GM18868 (cell line): Measurements from ENCODE around the gene DBX1.
"Not testable (repeated sequence)": the region's sequence is repeated elsewhere in the genome, so short reads cannot be mapped to it uniquely, and the experiment has no call there.

ENCODE experiments used
- ATAC-seq: cut with Tn5 transposase; IDR thresholded peaks from one replicate; pipeline ENCODE4 v1.9.1; 2021; ENCODE audit warnings: mild to moderate bottlenecking, moderate library complexity; ENCODE audit not compliant: unreplicated experiment

Gene DBX1

DNA sequence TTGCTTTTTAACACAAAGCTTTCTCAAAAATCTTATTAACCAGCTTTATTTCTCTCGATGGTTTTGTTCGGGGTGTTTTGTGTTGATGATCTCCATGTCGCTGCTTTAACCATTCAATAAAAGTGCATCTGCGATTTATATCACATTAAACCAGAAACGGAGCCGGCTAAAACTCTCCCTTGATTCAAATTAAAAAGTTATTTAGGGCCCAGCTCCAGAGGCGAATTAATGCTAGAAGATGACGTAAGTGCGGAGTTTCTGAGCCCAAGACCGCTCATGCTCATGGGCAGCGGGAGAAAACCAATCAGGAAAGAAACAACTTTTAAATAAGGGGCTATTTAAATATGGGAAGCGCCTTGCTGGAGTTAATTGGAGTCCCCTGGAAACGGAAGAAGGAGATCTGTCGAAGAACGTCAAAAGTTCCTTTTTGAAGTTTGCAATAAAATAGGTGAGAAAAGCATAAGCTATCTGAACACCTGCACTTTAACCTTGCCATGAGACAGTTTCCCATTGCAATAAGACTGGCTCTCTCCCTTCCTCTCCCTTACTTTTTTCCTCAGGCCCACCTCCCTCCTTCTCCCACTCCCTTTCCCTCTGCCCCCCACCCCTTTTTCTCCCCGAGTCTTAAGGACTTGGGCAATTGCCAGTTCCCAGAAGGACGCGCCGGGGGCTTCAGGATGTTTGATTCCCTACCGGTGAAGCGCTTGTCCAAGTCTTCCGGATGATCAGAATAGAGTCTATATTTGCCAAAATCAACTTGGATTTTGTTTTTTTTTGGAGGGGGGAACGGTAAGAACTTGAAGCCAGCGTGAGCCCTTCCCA, 1.9 kb upstream of the DBX1 start:
- no peak for ATAC-seq

GRCh38 chr11:20161230-20161918, 1.1 kb upstream of the DBX1 start:
- ATAC-seq: no peak

DNA sequence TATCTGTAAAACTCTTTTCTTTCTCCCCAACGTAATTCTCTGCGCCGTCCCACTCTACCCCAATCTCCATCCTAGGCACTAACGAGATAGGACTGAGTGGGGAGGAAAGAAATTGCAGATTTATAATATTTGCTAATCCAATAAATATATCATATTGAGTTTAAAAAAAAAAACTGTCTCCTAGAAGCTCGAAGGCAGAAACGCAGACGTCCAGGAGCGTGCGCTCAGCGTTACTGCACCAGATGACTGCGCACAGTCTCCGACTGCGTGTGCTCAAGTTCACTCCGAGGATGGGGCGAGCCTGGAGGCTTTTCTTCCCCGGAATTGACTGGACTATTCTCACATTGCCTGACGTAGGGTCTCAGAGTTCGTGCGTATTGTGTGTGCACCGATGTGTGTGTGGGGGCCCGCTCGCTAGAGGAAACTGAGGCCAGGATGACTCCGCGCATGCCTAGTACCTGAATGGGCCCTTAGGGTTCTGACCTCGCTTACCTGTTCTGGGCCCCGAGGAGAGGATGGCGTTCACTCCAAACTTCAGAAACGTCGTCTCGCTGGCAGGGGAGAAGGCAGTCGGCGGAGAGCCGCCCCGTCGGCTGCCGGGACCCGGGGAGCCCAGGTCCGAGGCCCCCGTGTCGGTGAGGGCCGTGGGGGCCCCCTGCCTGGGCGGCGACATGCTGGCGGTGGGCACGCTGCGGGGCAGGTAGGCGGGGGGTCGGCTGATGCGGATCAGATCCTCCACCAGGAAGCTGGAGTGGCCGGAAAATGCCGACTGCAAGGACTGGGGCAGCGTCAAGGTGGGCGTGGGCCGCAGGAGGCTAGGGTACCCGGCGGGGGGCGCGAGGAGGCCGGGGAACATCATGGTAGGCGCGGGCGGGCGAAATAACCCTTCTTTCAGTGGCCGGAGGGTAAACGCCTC, 551 bp downstream of the DBX1 start:
- ATAC-seq: no peak

DNA sequence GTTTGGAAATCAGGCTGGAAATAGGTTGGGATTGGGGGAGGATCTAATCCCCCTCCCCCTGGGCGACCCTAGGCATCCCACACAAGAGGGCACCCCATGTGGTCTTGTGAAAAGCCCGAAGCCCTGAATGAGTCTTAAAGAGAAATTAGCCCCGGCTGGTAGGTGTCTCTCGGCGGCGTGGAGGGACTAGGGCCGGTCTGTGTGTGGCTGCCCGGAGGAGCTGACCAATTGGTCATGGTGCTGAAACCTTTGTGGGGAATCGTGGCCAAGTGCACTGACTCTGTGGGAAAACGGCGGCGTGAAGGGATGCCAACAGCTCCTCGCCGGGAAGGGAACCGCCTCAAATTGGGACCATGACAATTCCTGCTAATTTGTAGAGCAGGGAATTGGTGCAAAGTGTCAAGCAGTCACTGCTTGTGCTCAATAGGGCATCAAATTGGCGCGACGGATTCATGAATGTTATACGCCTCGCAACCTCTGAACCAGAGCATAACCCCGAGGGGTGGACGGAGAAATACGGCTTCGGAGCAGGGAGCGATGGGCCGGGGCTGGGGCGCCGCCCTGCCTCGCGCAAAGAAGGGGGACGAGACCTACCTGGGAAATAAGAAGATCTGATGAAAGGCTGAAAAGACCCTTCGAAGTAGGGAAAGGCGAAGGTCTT, 1.5 kb downstream of the DBX1 start:
- no peak for ATAC-seq

DNA sequence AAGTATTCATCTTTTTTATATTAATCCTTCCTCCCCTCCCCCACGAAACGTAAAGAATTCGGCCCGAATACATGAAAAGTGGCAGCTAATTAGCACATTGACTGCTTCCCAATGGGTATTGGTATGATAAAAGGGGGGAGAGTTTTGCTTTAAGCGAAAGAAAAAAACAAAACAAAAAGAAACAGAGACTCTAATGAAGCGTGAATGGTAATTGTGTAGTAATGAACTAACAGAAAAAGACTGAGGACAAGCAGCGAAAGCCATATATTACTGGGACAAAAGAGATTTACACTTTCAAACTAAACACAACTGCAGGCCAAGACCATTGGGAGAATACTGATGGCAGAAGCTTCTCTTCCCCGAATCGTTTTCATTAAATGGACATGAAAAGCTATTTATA, 2.5 kb downstream of the DBX1 start:
- ATAC-seq: no peak

DNA sequence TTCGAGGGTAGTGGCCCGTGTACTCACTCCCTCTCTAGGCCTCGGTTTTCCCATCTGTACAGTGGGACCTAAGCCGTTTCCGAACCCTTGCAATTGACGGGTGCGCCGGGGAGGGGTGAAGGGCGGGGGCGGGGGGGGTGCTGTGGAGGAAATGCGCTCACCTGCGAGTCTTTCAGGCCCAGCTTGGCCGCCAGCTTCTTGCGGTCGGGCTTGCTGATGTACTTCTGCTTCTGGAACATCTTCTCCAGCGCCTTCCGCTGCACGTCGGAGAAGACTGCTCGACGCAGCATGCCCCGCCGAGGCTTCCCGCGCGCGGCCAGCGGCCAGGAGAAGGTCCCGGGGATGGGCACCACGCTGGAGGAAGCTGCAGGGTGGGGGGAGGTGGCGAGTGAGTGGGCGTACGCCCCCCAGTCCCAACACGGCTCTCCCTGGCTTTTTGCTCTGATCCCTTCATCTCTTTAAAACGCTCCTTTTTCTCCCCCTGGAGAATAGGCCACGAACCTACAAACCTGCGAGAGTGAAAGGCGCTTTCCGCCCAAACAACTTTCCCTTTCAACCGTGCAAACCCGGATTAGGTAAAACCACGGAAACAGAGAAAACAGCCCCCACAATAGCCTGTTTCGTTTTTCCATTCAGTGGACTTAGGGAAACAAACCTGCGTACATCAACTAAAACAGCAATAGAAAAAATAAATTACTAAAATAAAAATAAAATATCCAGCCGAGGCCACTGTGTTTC, 3.2 kb downstream of the DBX1 start:
- peak; percentile 63 for ATAC-seq

GRCh38 chr11:20156280-20156875, 3.9 kb downstream of the DBX1 start:
- ATAC-seq: peak; percentile 52

DNA sequence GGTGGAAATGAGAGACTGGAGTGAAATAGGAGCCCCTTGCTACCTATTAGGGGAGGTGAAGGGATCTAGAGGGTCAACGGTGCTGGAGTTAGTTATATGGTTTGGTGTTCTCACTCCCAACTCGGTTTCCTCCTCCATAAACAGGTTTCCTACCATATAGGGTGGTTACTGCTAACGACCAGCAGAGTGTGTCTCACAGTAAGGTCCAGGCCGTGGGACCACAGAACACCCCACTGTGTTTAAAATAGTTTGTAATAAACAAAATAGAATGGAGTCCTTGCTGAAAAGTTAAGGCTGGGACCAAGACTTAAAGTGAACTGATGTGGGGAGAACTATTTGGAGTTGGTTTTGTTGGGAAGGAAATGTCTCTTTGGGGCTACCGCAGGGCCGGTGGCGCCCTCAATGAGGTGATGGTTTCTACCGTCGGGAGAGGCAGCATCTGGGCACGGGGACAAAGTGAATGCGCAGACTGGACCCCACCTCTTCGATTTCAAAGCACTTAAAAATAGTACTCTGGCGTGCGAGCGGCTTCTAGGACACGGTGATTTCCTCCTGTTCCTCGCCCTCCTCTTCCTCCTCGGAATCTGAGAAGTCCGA, 4.5 kb downstream of the DBX1 start:
- no peak for ATAC-seq

DNA sequence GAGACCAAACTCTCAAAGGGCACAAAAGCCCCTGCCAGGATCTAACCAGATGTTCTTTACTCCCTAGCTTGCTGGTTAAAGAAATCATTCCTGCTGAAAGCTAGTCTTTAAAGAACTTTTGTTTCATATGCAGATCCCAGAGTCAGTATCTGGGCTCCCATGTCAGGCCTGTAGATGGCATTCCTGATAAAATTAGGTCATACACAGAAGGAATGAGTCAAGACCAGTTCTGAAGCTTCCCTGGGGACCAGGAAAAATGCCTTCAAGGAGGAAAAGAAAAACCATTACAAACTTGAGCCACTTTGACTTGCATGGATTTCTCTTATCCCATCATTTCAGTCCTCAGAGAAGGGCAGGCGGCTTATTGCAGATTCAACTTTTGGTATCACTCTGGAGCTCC, 5.9 kb downstream of the DBX1 start:
- no peak for ATAC-seq

GRCh38 chr11:20138707-20139106, 21.6 kb downstream of the DBX1 start:
- ATAC-seq: no peak

GRCh38 chr11:20137637-20138036, 22.6 kb downstream of the DBX1 start:
- ATAC-seq: no peak

GRCh38 chr11:20134991-20135736, 25.1 kb downstream of the DBX1 start:
- ATAC-seq: no peak

GRCh38 chr11:20132667-20133039, 27.6 kb downstream of the DBX1 start:
- no peak for ATAC-seq

- peak; percentile 49 for ATAC-seq
These were observed 28.2 kb downstream of the DBX1 start for GRCh38 chr11:20131788-20132666.

GRCh38 chr11:20129665-20130064, 30.6 kb downstream of the DBX1 start:
- no peak for ATAC-seq

- not testable (repeated sequence) for ATAC-seq
These were observed 31.8 kb downstream of the DBX1 start for GRCh38 chr11:20128528-20128825.

DNA sequence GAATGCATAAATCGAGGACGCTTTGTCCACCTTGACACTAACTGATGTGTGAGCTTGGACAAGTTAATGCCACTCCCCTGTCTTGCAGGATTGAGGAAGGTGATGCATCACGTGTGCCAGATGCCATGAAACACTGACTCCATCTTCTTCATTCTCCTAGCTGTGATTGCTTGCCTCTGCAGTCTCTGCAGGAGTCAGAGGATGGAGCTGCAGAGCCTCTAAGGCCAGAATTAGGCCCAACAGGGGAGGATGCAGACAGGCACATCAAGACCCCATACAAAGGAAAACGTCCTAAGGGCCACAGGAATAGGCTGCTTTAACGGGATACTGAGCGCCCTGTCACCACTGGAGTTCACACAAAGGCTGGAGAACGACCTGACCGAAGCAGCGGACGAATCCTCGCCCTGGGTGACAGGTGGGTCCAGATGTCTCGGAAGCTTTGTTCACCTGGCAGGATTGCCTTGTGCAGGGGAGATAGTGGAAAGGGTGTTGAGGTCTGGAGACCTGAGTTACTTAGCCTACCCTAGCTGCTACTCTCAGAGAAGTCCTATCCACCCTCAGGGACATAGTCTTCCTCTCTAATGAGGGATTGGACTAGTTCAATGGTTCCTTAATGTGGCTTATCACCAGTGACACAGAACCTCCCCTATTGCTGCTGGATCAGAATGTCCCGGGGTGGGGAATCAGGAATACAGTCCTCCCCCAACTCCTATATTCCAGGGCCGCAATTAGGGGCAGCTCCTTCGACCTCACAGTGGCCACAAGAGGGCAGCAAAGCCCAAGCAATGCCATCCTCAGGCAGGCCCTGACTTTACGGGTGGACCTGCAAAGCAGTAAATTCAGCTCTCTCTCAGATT, 32.4 kb downstream of the DBX1 start:
- peak; percentile 80 for ATAC-seq
